ENCODE data around the gene RAP2A.

The RAP2A gene

GRCh38 chr13:97433727-97434396, at the start of gene RAP2A:
TSS of gene RAP2A (plus strand) at chr13:97434169. CDS start at chr13:97434471, 302 bp downstream.
- H3K27ac ChIP-seq (ENCODE audit: low read depth, low read length, poor library complexity, severe bottlenecking) = peak within 1 kb of the TSS; percentile 95
- H3K4me1 ChIP-seq (ENCODE audit: insufficient read depth, low read length, severe bottlenecking) = peaks cover 32% of the 10 kb centered on the region
- no peaks in the 10 kb centered on the region for H4K20me1 ChIP-seq (ENCODE audit: insufficient read depth, low read length)
- H3K4me2 ChIP-seq (ENCODE audit: low read length) = peak within 1 kb of the TSS; percentile 94
- H3K9me2 ChIP-seq (ENCODE audit: low read depth, low read length) = no peaks in the 10 kb centered on the region
- H3F3A ChIP-seq (ENCODE audit: insufficient read depth, low read length) = no peaks in the 10 kb centered on the region
- no peaks in the 10 kb centered on the region for H3K27me3 ChIP-seq (ENCODE audit: insufficient read depth, low read length)
- peak within 1 kb of the TSS; percentile 86 for H3K4me3 ChIP-seq (ENCODE audit: low read depth, low read length, poor library complexity, severe bottlenecking)
- peaks cover 6% of the 10 kb centered on the region; the same call in 1 of the 2 replicates for H3K9me3 ChIP-seq (ENCODE audit: low read length)
- H3K36me3 ChIP-seq (ENCODE audit: insufficient read depth, low read length) = peaks cover 14% of the 10 kb centered on the region; the same call in 1 of the 2 replicates
- peak within 1 kb of the TSS; percentile 94 for H3K9ac ChIP-seq (ENCODE audit: low read length)
- peaks cover 27% of the 10 kb centered on the region for H3K79me2 ChIP-seq (ENCODE audit: insufficient read depth, low read length)
- H2AFZ ChIP-seq (ENCODE audit: low read length) = peak within 1 kb of the TSS; percentile 72; the same call in 1 of the 2 replicates
- TF ChIP-seq CTCF (IDR thresholded peaks at IDR 0.05; ENCODE audit: low read length) (no peak), EZH2 (IDR thresholded peaks at IDR 0.05; ENCODE audit: borderline replicate concordance, low read length) (no peak)

- H3K79me2 ChIP-seq (ENCODE audit: insufficient read depth, low read length) = no peaks in the 10 kb centered on the region
- H3K4me2 ChIP-seq (ENCODE audit: low read length) = no peak overlapping the region
- H3K9me2 ChIP-seq (ENCODE audit: low read depth, low read length) = no peaks in the 10 kb centered on the region
- H3K4me3 ChIP-seq (ENCODE audit: low read depth, low read length, poor library complexity, severe bottlenecking) = no peak overlapping the region
- no peak overlapping the region for H3K9ac ChIP-seq (ENCODE audit: low read length)
- H3K36me3 ChIP-seq (ENCODE audit: insufficient read depth, low read length) = no peaks in the 10 kb centered on the region
- H4K20me1 ChIP-seq (ENCODE audit: insufficient read depth, low read length) = no peaks in the 10 kb centered on the region
- H3K27ac ChIP-seq (ENCODE audit: low read depth, low read length, poor library complexity, severe bottlenecking) = no peak overlapping the region
- H3K4me1 ChIP-seq (ENCODE audit: insufficient read depth, low read length, severe bottlenecking) = no peaks in the 10 kb centered on the region
- no peak overlapping the region for H2AFZ ChIP-seq (ENCODE audit: low read length)
- H3K27me3 ChIP-seq (ENCODE audit: insufficient read depth, low read length) = no peaks in the 10 kb centered on the region
- TF ChIP-seq CTCF (IDR thresholded peaks at IDR 0.05; ENCODE audit: low read length) = no peak
- TF ChIP-seq EZH2 (IDR thresholded peaks at IDR 0.05; ENCODE audit: borderline replicate concordance, low read length) = no peak
- no peaks in the 10 kb centered on the region for H3K9me3 ChIP-seq (ENCODE audit: low read length)
- H3F3A ChIP-seq (ENCODE audit: insufficient read depth, low read length) = no peaks in the 10 kb centered on the region
These were observed 49.6 kb upstream of the RAP2A start for GRCh38 chr13:97384371-97384770.

- Histone ChIP-seq H3K36me3 (ENCODE audit: insufficient read depth, low read length) (no peaks in the 10 kb centered on the region), H3K9ac (ENCODE audit: low read length) (no peak overlapping the region), H3K9me2 (ENCODE audit: low read depth, low read length) (no peaks in the 10 kb centered on the region), H3K4me1 (ENCODE audit: insufficient read depth, low read length, severe bottlenecking) (no peaks in the 10 kb centered on the region), H4K20me1 (ENCODE audit: insufficient read depth, low read length) (no peaks in the 10 kb centered on the region), H3K79me2 (ENCODE audit: insufficient read depth, low read length) (no peaks in the 10 kb centered on the region), H2AFZ (ENCODE audit: low read length) (no peak overlapping the region), H3K4me3 (ENCODE audit: low read depth, low read length, poor library complexity, severe bottlenecking) (no peak overlapping the region), H3K4me2 (ENCODE audit: low read length) (no peak overlapping the region), H3K27me3 (ENCODE audit: insufficient read depth, low read length) (no peaks in the 10 kb centered on the region), H3K27ac (ENCODE audit: low read depth, low read length, poor library complexity, severe bottlenecking) (no peak overlapping the region), H3K9me3 (ENCODE audit: low read length) (no peaks in the 10 kb centered on the region), H3F3A (ENCODE audit: insufficient read depth, low read length) (no peaks in the 10 kb centered on the region)
- TF ChIP-seq CTCF (IDR thresholded peaks at IDR 0.05; ENCODE audit: low read length) (no peak), EZH2 (IDR thresholded peaks at IDR 0.05; ENCODE audit: borderline replicate concordance, low read length) (no peak)
These were observed 48.8 kb upstream of the RAP2A start for GRCh38 chr13:97385146-97385545.
